ENCODE data around the gene PGGHG.

The PGGHG gene

GRCh38 chr11:250740-251299, 38.1 kb upstream of the PGGHG start:
- TF ChIP-seq CTCF (IDR thresholded peaks at IDR 0.05; ENCODE audit: low read length, missing control alignments) = peak; percentile 69
- peak; percentile 69 for DNase-seq (ENCODE audit: low read depth)
- no peak overlapping the region for H3K4me3 ChIP-seq (replicated peaks; ENCODE audit: low read depth, low read length)

- H3K4me3 ChIP-seq (replicated peaks; ENCODE audit: low read depth, low read length) = no peak overlapping the region
- no peak for TF ChIP-seq CTCF (IDR thresholded peaks at IDR 0.05; ENCODE audit: low read length, missing control alignments)
- DNase-seq (ENCODE audit: low read depth) = no peak
Measured at GRCh38 chr11:251550-251949, 37.4 kb upstream of the PGGHG start.

- H3K4me3 ChIP-seq (replicated peaks; ENCODE audit: low read depth, low read length) = no peak overlapping the region
- no peak for DNase-seq (ENCODE audit: low read depth)
- TF ChIP-seq CTCF (IDR thresholded peaks at IDR 0.05; ENCODE audit: low read length, missing control alignments) = no peak
Measured at GRCh38 chr11:252666-253065, 36.3 kb upstream of the PGGHG start.

DNA sequence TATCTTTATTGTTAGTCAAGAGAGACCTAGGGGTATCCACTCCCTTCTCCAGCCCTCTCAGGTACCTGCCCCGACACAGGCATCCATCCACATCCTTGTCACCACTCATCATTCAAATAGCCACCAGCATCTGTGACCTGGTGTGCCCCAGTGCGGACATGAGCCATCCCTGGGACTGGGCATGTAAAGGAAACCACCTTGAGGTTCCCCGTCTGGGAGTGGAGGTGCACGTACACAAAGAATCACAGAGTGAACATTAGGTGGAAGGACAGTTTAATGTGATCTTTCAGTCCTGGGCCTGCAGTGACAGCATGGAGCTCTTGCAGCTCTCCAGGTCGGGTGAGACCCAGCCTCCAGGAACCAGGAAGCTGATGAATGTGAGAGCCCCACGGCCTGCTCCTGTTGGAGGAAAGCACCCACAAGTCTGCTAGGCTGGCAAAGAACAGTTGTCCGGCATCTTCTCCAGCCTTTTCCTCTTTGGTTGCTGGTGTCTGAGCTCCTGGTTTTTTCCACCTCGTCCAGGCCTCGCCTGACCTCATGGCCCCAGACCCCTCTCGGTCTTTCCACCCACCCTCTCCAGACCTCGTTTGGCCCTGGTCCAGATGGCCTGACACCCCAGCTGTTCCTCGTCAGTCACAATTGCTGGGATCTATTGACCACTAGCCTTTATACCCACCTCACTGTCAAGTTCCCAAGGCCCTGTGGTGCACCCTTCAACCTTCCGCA, 35.6 kb upstream of the PGGHG start:
- no peak for TF ChIP-seq CTCF (IDR thresholded peaks at IDR 0.05; ENCODE audit: low read length, missing control alignments)
- DNase-seq (ENCODE audit: low read depth) = no peak
- H3K4me3 ChIP-seq (replicated peaks; ENCODE audit: low read depth, low read length) = no peak overlapping the region

- no peak for DNase-seq (ENCODE audit: low read depth)
- TF ChIP-seq CTCF (IDR thresholded peaks at IDR 0.05; ENCODE audit: low read length, missing control alignments) = no peak
Measured at GRCh38 chr11:253886-254270, 35.0 kb upstream of the PGGHG start.

GRCh38 chr11:255176-255575, 33.8 kb upstream of the PGGHG start:
- H3K4me3 ChIP-seq (replicated peaks; ENCODE audit: low read depth, low read length) = no peak overlapping the region
- TF ChIP-seq CTCF (IDR thresholded peaks at IDR 0.05; ENCODE audit: low read length, missing control alignments) = no peak
- DNase-seq (ENCODE audit: low read depth) = peak; percentile 66

More at GRCh38 chr11:253886-254270, 35.0 kb upstream of the PGGHG start:
- H3K4me3 ChIP-seq (replicated peaks; ENCODE audit: low read depth, low read length) = no peak overlapping the region

GRCh38 chr11:255816-256215, 33.1 kb upstream of the PGGHG start:
- no peak overlapping the region for H3K4me3 ChIP-seq (replicated peaks; ENCODE audit: low read depth, low read length)
- no peak for TF ChIP-seq CTCF (IDR thresholded peaks at IDR 0.05; ENCODE audit: low read length, missing control alignments)
- no peak for DNase-seq (ENCODE audit: low read depth)
